Astrocyte (in vitro differentiated cells and primary cell): ENCODE results near the gene VEGFD. TPM values are rescaled to one million over a fixed set of nuclear protein-coding genes. Genes with fewer than 3 reads are reported as not detected.

ENCODE experiments used
- DNase-seq: peaks from one replicate; pipeline ENCODE4 v3.0.0-alpha.2; 2010; ENCODE audit warnings: low read depth
- FAIRE-seq: peaks from 2 replicates; lab custom pipeline; 2011; peaks lifted over from hg19 to GRCh38; lab: Jason Lieb, UNC
- H2AFZ ChIP-seq: 2 replicates; pipeline ENCODE4 v1.6.0; 2012; ENCODE audit warnings: low read depth, low read length, inconsistent platforms
- H3K27ac ChIP-seq: 2 replicates; pipeline ENCODE4 v1.5.1; 2011; ENCODE audit warnings: low read depth, low read length, inconsistent platforms
- H3K27me3 ChIP-seq: 2 replicates; pipeline ENCODE4 v1.6.0; 2011; ENCODE audit warnings: low read length, inconsistent platforms; ENCODE audit not compliant: insufficient read depth
- H3K36me3 ChIP-seq: 2 replicates; pipeline ENCODE4 v1.5.1; 2011; ENCODE audit warnings: low read length, inconsistent platforms; ENCODE audit not compliant: insufficient read depth
- H3K4me1 ChIP-seq: 2 replicates; pipeline ENCODE4 v1.5.1; 2011; ENCODE audit warnings: low read length, inconsistent platforms; ENCODE audit not compliant: insufficient read depth
- H3K4me2 ChIP-seq: 2 replicates; pipeline ENCODE4 v1.6.0; 2012; ENCODE audit warnings: low read length, inconsistent platforms
- H3K4me3 ChIP-seq: 2 replicates; pipeline ENCODE4 v1.5.1; 2011; ENCODE audit warnings: low read depth, mild to moderate bottlenecking, low read length, inconsistent platforms; ENCODE audit not compliant: insufficient read depth
- H3K79me2 ChIP-seq: 2 replicates; pipeline ENCODE4 v1.6.0; 2012; ENCODE audit warnings: mild to moderate bottlenecking, low read length, inconsistent platforms; ENCODE audit not compliant: insufficient read depth
- H3K9ac ChIP-seq: 2 replicates; pipeline ENCODE4 v1.6.0; 2012; ENCODE audit warnings: mild to moderate bottlenecking, low read length, inconsistent platforms
- H3K9me3 ChIP-seq: 2 replicates; pipeline ENCODE4 v1.5.1; 2012; ENCODE audit warnings: low read depth, mild to moderate bottlenecking, low read length, inconsistent platforms; ENCODE audit not compliant: insufficient read depth
- H4K20me1 ChIP-seq: 2 replicates; pipeline ENCODE4 v1.6.0; 2012; ENCODE audit warnings: low read length, inconsistent platforms; ENCODE audit not compliant: insufficient read depth
- H3K27ac Mint-ChIP-seq: one replicate; pipeline ENCODE4 v1.8.0; 2021; ENCODE audit warnings: mild to moderate bottlenecking, mixed read lengths; ENCODE audit not compliant: unreplicated experiment
- H3K27me3 Mint-ChIP-seq: one replicate; pipeline ENCODE4 v1.8.0; 2021; ENCODE audit warnings: low read depth, mixed read lengths; ENCODE audit not compliant: unreplicated experiment
- H3K36me3 Mint-ChIP-seq: one replicate; pipeline ENCODE4 v1.8.0; 2021; ENCODE audit warnings: low read depth, mixed read lengths; ENCODE audit not compliant: unreplicated experiment
- H3K4me1 Mint-ChIP-seq: one replicate; pipeline ENCODE4 v1.8.0; 2021; ENCODE audit warnings: low read depth, mixed read lengths; ENCODE audit not compliant: unreplicated experiment
- H3K4me3 Mint-ChIP-seq: one replicate; pipeline ENCODE4 v1.8.0; 2021; ENCODE audit warnings: mild to moderate bottlenecking, moderate library complexity, mixed read lengths; ENCODE audit not compliant: unreplicated experiment
- H3K9me3 Mint-ChIP-seq: one replicate; pipeline ENCODE4 v1.8.0; 2021; ENCODE audit warnings: mild to moderate bottlenecking, mixed read lengths; ENCODE audit not compliant: unreplicated experiment
- EZH2 ChIP-seq: IDR thresholded peaks from 2 replicates; pipeline ENCODE4 v1.6.1; 2012; ENCODE audit warnings: mild to moderate bottlenecking, low read length, inconsistent platforms; ENCODE audit not compliant: insufficient read depth
- total RNA-seq: library from RNA; stranded (reverse); gene quantifications from 2 replicates; pipeline ENCODE4 v1.2.1, GENCODE V29; 2021
- TF ChIP-seq, protein P1 (sequence below): IDR thresholded peaks from 2 replicates; pipeline ENCODE4 v1.5.1; 2011; ENCODE audit warnings: low read depth, mild to moderate bottlenecking, inconsistent platforms, low read length, moderate library complexity; ENCODE audit not compliant: insufficient read depth

Gene VEGFD
- total RNA-seq, 1 donor from 2014 or later, result not detected

DNA sequence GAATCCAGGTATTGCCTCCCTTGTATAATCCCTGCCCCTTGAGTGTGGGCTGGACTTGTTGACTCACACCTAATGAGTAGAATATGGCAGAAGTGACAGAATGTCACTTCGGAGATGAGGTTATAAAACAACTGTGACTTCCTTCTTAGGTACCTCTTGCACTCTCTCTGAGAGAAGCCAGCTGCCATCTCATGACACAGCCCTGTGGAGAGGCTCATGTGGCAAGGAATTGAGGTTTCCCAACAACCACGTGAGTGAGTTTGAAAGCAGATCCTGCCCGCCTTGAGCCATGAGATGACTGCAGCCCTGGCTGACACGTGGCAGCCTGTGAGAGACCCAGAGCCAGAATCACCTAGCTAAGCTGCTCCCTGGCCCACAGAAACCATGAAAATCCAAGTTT is 82.3 kb downstream of the VEGFD start:
- FAIRE-seq (no peak), DNase-seq (no peak)
- Histone ChIP-seq H3K4me3 (no peak overlapping the region), H2AFZ (no peak overlapping the region), H3K27ac (no peak overlapping the region), H3K9ac (no peak overlapping the region), H4K20me1 (no peaks in the 10 kb centered on the region), H3K4me1 (no peaks in the 10 kb centered on the region), H3K27me3 (no peaks in the 10 kb centered on the region), H3K4me2 (no peak overlapping the region), H3K79me2 (no peaks in the 10 kb centered on the region), H3K9me3 (no peaks in the 10 kb centered on the region), H3K36me3 (no peaks in the 10 kb centered on the region)
- Mint-ChIP-seq H3K4me1 (no peaks in the 10 kb centered on the region), H3K27me3 (no peaks in the 10 kb centered on the region), H3K4me3 (no peak overlapping the region), H3K27ac (no peak overlapping the region), H3K9me3 (no peaks in the 10 kb centered on the region), H3K36me3 (no peaks in the 10 kb centered on the region)
- TF ChIP-seq EZH2, result no peak
- TF ChIP-seq, protein P1, sequence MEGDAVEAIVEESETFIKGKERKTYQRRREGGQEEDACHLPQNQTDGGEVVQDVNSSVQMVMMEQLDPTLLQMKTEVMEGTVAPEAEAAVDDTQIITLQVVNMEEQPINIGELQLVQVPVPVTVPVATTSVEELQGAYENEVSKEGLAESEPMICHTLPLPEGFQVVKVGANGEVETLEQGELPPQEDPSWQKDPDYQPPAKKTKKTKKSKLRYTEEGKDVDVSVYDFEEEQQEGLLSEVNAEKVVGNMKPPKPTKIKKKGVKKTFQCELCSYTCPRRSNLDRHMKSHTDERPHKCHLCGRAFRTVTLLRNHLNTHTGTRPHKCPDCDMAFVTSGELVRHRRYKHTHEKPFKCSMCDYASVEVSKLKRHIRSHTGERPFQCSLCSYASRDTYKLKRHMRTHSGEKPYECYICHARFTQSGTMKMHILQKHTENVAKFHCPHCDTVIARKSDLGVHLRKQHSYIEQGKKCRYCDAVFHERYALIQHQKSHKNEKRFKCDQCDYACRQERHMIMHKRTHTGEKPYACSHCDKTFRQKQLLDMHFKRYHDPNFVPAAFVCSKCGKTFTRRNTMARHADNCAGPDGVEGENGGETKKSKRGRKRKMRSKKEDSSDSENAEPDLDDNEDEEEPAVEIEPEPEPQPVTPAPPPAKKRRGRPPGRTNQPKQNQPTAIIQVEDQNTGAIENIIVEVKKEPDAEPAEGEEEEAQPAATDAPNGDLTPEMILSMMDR, result no peak

DNA sequence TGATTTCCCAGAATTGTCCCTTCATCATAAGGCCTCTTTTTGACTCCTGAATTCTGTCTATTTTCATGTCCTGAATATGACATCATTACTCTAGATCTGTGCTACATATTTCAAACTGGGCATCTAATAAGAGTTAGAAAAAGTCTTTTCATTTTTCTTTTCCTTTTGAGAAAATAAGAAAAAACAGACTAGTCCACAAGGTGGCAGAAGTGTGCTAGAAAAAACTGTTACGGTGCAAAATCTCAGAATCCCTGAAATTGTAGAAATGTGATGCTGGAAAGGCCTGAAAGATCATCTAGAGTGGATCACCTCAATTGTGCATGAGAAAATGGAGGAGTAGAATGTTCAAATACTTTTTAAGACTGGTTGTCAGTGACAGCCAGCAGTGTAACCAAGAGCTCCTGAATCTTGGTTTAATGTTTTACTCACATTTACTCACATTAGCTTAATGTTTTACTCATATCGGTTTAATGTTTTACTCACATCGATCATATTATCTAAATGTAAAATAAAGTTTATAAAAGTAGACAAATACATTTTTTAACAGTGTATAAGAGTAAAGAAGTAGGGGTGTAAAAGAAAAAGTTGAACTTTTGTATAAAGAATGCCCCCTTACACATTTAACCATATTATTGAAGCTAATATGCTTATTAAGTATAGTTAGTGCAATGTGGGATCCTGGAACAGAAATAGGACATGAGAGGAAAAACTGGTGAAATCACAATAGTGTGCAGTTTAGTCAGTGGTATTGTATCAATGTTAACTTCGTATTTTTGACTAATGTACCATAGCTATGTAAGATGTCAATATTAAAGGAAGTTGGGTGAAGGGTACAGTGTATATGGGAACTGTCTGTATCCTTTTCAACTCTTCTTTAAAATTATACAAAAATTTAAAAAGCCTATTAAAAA is 84.0 kb downstream of the VEGFD start:
- peak; percentile 99 for FAIRE-seq
- Histone ChIP-seq H3K36me3 (no peaks in the 10 kb centered on the region), H2AFZ (no peak overlapping the region), H4K20me1 (no peaks in the 10 kb centered on the region), H3K4me2 (no peak overlapping the region), H3K4me3 (no peak overlapping the region), H3K27me3 (no peaks in the 10 kb centered on the region), H3K9ac (no peak overlapping the region), H3K27ac (no peak overlapping the region), H3K79me2 (no peaks in the 10 kb centered on the region), H3K9me3 (no peaks in the 10 kb centered on the region), H3K4me1 (no peaks in the 10 kb centered on the region)
- H3K9me3 Mint-ChIP-seq, result no peaks in the 10 kb centered on the region
- no peak for DNase-seq
- H3K4me3 Mint-ChIP-seq, result no peak overlapping the region
- H3K27ac Mint-ChIP-seq, result no peak overlapping the region
- H3K36me3 Mint-ChIP-seq, result no peaks in the 10 kb centered on the region
- TF ChIP-seq, protein P1, result peak; percentile 30
- TF ChIP-seq EZH2, result no peak
- H3K27me3 Mint-ChIP-seq, result no peaks in the 10 kb centered on the region
- no peaks in the 10 kb centered on the region for H3K4me1 Mint-ChIP-seq

DNA sequence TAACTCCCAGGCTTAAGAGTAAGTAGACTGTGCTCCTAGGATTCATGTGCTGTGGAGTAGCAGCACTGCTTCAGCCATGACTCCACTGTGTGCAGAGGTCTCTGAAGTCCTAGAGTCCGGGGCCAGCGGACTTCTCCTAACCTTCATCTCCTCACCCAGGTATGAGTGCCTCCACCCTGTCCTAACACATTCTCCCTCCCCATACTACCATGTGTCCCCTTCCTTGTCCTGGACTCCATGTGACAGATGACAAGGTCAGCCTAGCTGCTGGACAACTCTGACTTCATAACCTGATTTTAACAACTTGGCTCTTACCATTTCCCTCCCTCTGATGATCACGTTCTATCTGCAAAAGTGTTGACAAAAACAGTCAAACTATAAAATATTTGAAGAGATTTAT is 85.4 kb downstream of the VEGFD start:
- no peaks in the 10 kb centered on the region for H3K4me1 ChIP-seq
- H3K79me2 ChIP-seq, result no peaks in the 10 kb centered on the region
- no peak overlapping the region for H3K4me2 ChIP-seq
- no peaks in the 10 kb centered on the region for H3K36me3 Mint-ChIP-seq
- H3K9me3 Mint-ChIP-seq, result no peaks in the 10 kb centered on the region
- H3K27ac Mint-ChIP-seq, result no peak overlapping the region
- H3K36me3 ChIP-seq, result no peaks in the 10 kb centered on the region
- no peak for DNase-seq
- H3K9ac ChIP-seq, result no peak overlapping the region
- H3K9me3 ChIP-seq, result no peaks in the 10 kb centered on the region
- H3K4me3 ChIP-seq, result no peak overlapping the region
- no peaks in the 10 kb centered on the region for H3K4me1 Mint-ChIP-seq
- no peak for FAIRE-seq
- H4K20me1 ChIP-seq, result no peaks in the 10 kb centered on the region
- TF ChIP-seq, protein P1, result no peak
- no peak for TF ChIP-seq EZH2
- H3K27ac ChIP-seq, result no peak overlapping the region
- H3K27me3 ChIP-seq, result no peaks in the 10 kb centered on the region
- H3K4me3 Mint-ChIP-seq, result no peak overlapping the region
- no peaks in the 10 kb centered on the region for H3K27me3 Mint-ChIP-seq
- H2AFZ ChIP-seq, result no peak overlapping the region
